GM12878 (cell line): ENCODE results near the gene PLXNB3. TPM values are rescaled to one million over a fixed set of nuclear protein-coding genes. Genes with fewer than 3 reads are reported as not detected.

ENCODE experiments used
- ATAC-seq: fragments of 200-7000 bp; cut with Tn5 transposase; 3 replicates; pipeline ENCODE4 v1.9.1; 2020; ENCODE audit warnings: mild to moderate bottlenecking, moderate library complexity
- BruUV-seq: library from RNA; stranded (reverse); fragments of 400-500 nt; replicated peaks from 2 replicates; lab custom pipeline; 2021; lab: Mats Ljungman, UMichigan
- CTCF ChIA-PET: fragments of 300-600 bp; sonication (Branson Sonifier 250); formaldehyde crosslinking; extraction: SDS; loops from one replicate; lab custom pipeline; 2021; ENCODE audit warnings: inconsistent platforms; lab: Yijun Ruan, JAX
- POLR2A ChIA-PET: fragments of 350-600 bp; formaldehyde crosslinking; extraction: SDS; loops from one replicate; lab custom pipeline; 2021; ENCODE audit warnings: inconsistent platforms; lab: Charles Lee
- RAD21 ChIA-PET: fragments of 300-600 bp; sonication (Branson Sonifier 250); formaldehyde crosslinking; loops from one replicate; lab custom pipeline; 2023; ENCODE audit warnings: antibody characterized with exemption; ENCODE audit not compliant: unreplicated experiment; lab: Charles Lee
- SMC1A ChIA-PET: fragments of 300-600 bp; sonication (Branson Sonifier 250); formaldehyde crosslinking; loops from one replicate; lab custom pipeline; 2023; ENCODE audit not compliant: unreplicated experiment, uncharacterized antibody; lab: Charles Lee
- DNase-seq: peaks from one replicate; pipeline ENCODE4 v3.0.0-alpha.2; 2011; ENCODE audit warnings: low read depth, low spot score
- FAIRE-seq: peaks from 3 replicates; lab custom pipeline; 2011; peaks lifted over from hg19 to GRCh38; lab: Jason Lieb, UNC
- H2AFZ ChIP-seq: 2 replicates; pipeline ENCODE4 v1.6.0; 2011; ENCODE audit warnings: low read depth, low read length, control low read depth; ENCODE audit not compliant: control insufficient read depth
- H3K27ac ChIP-seq: 2 replicates; pipeline ENCODE4 v1.5.1; 2011; ENCODE audit warnings: control low read depth; ENCODE audit not compliant: control insufficient read depth, insufficient read depth
- H3K27me3 ChIP-seq, 2 experiments: replicated peaks in 1 of 2; 2 replicates each; pipeline versions ENCODE4 v1.6.0 to v1.6.1; 2011; ENCODE audit warnings: low read length in 1 of 2; ENCODE audit not compliant: control insufficient read depth in 2 of 2, insufficient read depth in 2 of 2
- H3K36me3 ChIP-seq, 2 experiments: 2 replicates each; pipeline ENCODE4 v1.5.1; 2011; ENCODE audit warnings: low read length in 1 of 2; ENCODE audit not compliant: control insufficient read depth in 2 of 2, insufficient read depth in 2 of 2
- H3K4me1 ChIP-seq: 2 replicates; pipeline ENCODE4 v1.6.1; 2011; ENCODE audit warnings: mild to moderate bottlenecking, low read length, moderate library complexity, mixed read lengths; ENCODE audit not compliant: control insufficient read depth, insufficient read depth
- H3K4me2 ChIP-seq: 2 replicates; pipeline ENCODE4 v1.6.0; 2011; ENCODE audit warnings: control low read depth; ENCODE audit not compliant: control insufficient read depth, insufficient read depth
- H3K4me3 ChIP-seq: fragments of 200-600 bp; sonication (generic); 2 replicates; pipeline ENCODE4 v1.5.1; 2016
- H3K79me2 ChIP-seq: 2 replicates; pipeline ENCODE4 v1.6.0; 2011; ENCODE audit warnings: low read length; ENCODE audit not compliant: control insufficient read depth, insufficient read depth
- H3K9ac ChIP-seq: 2 replicates; pipeline ENCODE4 v1.8.0; 2011; ENCODE audit warnings: low read length, control low read depth, mixed read lengths; ENCODE audit not compliant: control insufficient read depth, insufficient read depth
- H3K9me3 ChIP-seq: replicated peaks from 3 replicates; pipeline ENCODE4 v1.5.1; 2011; ENCODE audit warnings: mild to moderate bottlenecking, low read length; ENCODE audit not compliant: control insufficient read depth, insufficient read depth
- H4K20me1 ChIP-seq: 2 replicates; pipeline ENCODE4 v1.6.0; 2011; ENCODE audit not compliant: control insufficient read depth, insufficient read depth
- BACH1 ChIP-seq: fragments of 450-650 bp; IDR thresholded peaks from 2 replicates; pipeline ENCODE4 v1.6.1; 2017; ENCODE audit warnings: mild to moderate bottlenecking, borderline replicate concordance
- E2F4 ChIP-seq: IDR thresholded peaks from 2 replicates; pipeline ENCODE4 v1.6.1; 2012; ENCODE audit warnings: low read depth, low read length, improper control_type of control experiment
- EGR1 ChIP-seq, 2 experiments: IDR thresholded peaks; 1 replicate in 1 of 2; 2 replicates in 1 of 2; pipeline ENCODE4 v1.6.1; 2011 to 2012; ENCODE audit warnings: low read depth in 2 of 2, low read length in 2 of 2, borderline replicate concordance in 1 of 2, mild to moderate bottlenecking in 1 of 2, moderate library complexity in 1 of 2
- IRF3 ChIP-seq: fragments of 450-650 bp; IDR thresholded peaks from 2 replicates; pipeline ENCODE4 v1.6.1; 2014; ENCODE audit warnings: mild to moderate bottlenecking
- NFYB ChIP-seq: IDR thresholded peaks from 2 replicates; pipeline ENCODE4 v1.6.1; 2011; ENCODE audit warnings: low read depth, mild to moderate bottlenecking, low read length, improper control_type of control experiment, moderate library complexity; ENCODE audit not compliant: insufficient read depth
- NR2C1 ChIP-seq: fragments of 450-650 bp; IDR thresholded peaks from 2 replicates; pipeline ENCODE4 v1.6.1; 2017; ENCODE audit warnings: antibody characterized with exemption, mild to moderate bottlenecking, moderate library complexity
- SMAD5 ChIP-seq: IDR thresholded peaks from 2 replicates; pipeline ENCODE4 v1.6.1; 2016; ENCODE audit warnings: antibody characterized with exemption, low read depth
- STAT1 ChIP-seq: fragments of 450-650 bp; conservative IDR thresholded peaks from 2 replicates; pipeline ENCODE4 v1.6.1; 2014; ENCODE audit warnings: antibody characterized with exemption, mild to moderate bottlenecking
- TARDBP ChIP-seq: IDR thresholded peaks from 2 replicates; pipeline ENCODE4 v1.6.1; 2016; ENCODE audit warnings: borderline replicate concordance
- ZBTB4 ChIP-seq: fragments of 450-650 bp; formaldehyde crosslinking; IDR thresholded peaks from 2 replicates; pipeline ENCODE4 v1.4.0; 2022; ENCODE audit warnings: mild to moderate bottlenecking, moderate library complexity
- WGBS: methylation state at CpG from one replicate; pipeline ENCODE4 v1.1.6; 2016; ENCODE audit warnings: low lambda C conversion rate; ENCODE audit not compliant: insufficient replicate concordance, insufficient coverage; ENCODE audit errors: missing lambda C conversion rate; 5-methylcytosine and 5-hydroxymethylcytosine counted together
- in situ Hi-C: fragments of 300-500 bp; cut with MboI; formaldehyde crosslinking; loops from 9 replicates; pipeline ENCODE4 v1.14.3; 2018; ENCODE audit warnings: mixed read lengths
- intact Hi-C: fragments of 100-400 bp; cut with micrococcal nuclease; formaldehyde crosslinking; loops from one replicate; pipeline ENCODE4 v1.14.2; 2022; ENCODE audit not compliant: unreplicated experiment
- polyA plus RNA-seq, 11 experiments: library from polyadenylated mRNA; depleted of rRNA in 4 of 11; unstranded in 6 of 11; stranded (reverse) in 5 of 11; fragments of >200 nt; fragmentation: Nextera tagmentation in 4 of 11; fragmentation: Illumina TruSeq in 1 of 11; extraction: Ambion mirVana in 4 of 11; extraction: Trizol in 1 of 11; gene quantifications; 1 replicate in 1 of 11; 2 replicates in 10 of 11; pipeline versions ENCODE4 v1.2.1 to v1.2.3, GENCODE V29; 2011 to 2016; ENCODE audit warnings: inconsistent platforms in 2 of 11, missing spikeins in 2 of 11, low read depth in 1 of 11
- total RNA-seq, 4 experiments: library from RNA; depleted of rRNA in 3 of 4; stranded (reverse); fragments of >200 nt in 3 of 4; fragmentation: Illumina TruSeq in 1 of 4; extraction: Trizol in 1 of 4; gene quantifications; 2 replicates each; pipeline versions ENCODE4 v1.2.1 to v1.2.3, GENCODE V29; 2013 to 2021
- TF ChIP-seq, protein P1 (sequence below): fragments of 450-650 bp; IDR thresholded peaks from 2 replicates; pipeline ENCODE4 v1.6.1; 2017; ENCODE audit warnings: low read depth, mild to moderate bottlenecking, moderate library complexity

PLXNB3 gene
- total and polyA plus RNA-seq, 10 of the 15 experiments (the other 5 are each of a cell fraction or from before 2014, with no cell fraction given) = 0.06 to 0.68 (median 0.19) TPM; not detected in 4

DNA sequence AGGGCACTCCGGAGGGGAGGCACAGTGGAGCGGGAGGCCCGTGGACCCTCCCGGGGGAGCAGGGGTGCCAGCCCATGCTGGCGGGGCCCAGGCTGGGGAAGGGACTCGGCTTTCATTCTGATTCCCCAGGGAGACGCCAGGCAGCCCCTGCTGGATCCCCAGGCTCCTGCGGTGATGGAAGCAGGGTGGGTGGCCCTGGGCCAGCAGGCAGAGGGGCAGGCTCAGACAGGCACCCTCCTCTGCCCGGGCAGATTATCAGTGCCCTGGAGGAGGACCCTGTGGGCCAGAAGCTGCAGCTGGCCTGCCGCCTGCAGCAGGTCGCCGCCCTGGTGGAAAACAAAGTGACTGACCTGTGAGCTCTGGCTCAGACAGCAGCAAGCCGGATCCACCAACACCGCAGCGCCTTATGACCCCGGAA, 14.6 kb downstream of the PLXNB3 start (continued):
- TF ChIP-seq ZBTB4 = no peak
- TF ChIP-seq, protein P1, sequence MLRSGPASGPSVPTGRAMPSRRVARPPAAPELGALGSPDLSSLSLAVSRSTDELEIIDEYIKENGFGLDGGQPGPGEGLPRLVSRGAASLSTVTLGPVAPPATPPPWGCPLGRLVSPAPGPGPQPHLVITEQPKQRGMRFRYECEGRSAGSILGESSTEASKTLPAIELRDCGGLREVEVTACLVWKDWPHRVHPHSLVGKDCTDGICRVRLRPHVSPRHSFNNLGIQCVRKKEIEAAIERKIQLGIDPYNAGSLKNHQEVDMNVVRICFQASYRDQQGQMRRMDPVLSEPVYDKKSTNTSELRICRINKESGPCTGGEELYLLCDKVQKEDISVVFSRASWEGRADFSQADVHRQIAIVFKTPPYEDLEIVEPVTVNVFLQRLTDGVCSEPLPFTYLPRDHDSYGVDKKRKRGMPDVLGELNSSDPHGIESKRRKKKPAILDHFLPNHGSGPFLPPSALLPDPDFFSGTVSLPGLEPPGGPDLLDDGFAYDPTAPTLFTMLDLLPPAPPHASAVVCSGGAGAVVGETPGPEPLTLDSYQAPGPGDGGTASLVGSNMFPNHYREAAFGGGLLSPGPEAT = no peak

GRCh38 chrX:153779891-153780677, 16.0 kb downstream of the PLXNB3 start:
- H3K27me3 ChIP-seq = no peaks in the 10 kb centered on the region
- ChIA-PET CTCF (interaction anchor here (2.5 kb wide), 1 partner anchor 167 kb away, joined by 7 read pairs; no protein-coding TSS in a partner anchor), POLR2A (interaction anchor here (0.7 kb wide), 1 partner anchor 261 kb away, joined by 3 read pairs; no protein-coding TSS in a partner anchor), SMC1A (no interaction called here), RAD21 (no interaction called here)
- in situ Hi-C loops (loop anchor here (10.0 kb wide), 1 partner anchor 45 kb away; no protein-coding TSS in a partner anchor), intact Hi-C loops (no loop called here)
- DNase-seq = no peak
- H3K4me1 ChIP-seq = no peaks in the 10 kb centered on the region
- no peak overlapping the region for H3K4me3 ChIP-seq
- no peaks in the 10 kb centered on the region for H3K79me2 ChIP-seq
- H3K4me2 ChIP-seq = no peak overlapping the region
- H3K9me3 ChIP-seq = no peaks in the 10 kb centered on the region; the same call in 2 of the 3 replicates
- ATAC-seq = no peak
- no peak overlapping the region for H2AFZ ChIP-seq
- H4K20me1 ChIP-seq = no peaks in the 10 kb centered on the region
- H3K9ac ChIP-seq = no peak overlapping the region
- no peaks in the 10 kb centered on the region; a peak in 1 of 4 replicates for H3K36me3 ChIP-seq
- H3K27ac ChIP-seq = no peak overlapping the region
- no peak for FAIRE-seq
- 57% methylated on average over 18 of the region's 18 CpGs for WGBS
- BruUV-seq = no TSS peak
- TF ChIP-seq E2F4 (no peak), NR2C1 (no peak), BACH1 (no peak), TARDBP (no peak), NFYB (no peak), EGR1 (IDR thresholded peaks at IDR 0.05; ENCODE audit: borderline replicate concordance in 1 of 2, low read depth in 2 of 2, low read length in 2 of 2) (no peak), IRF3 (no peak), STAT1 (no peak), SMAD5 (no peak)
